HuH-7 (cell line): ENCODE results near the gene SHC2.
"Not testable (repeated sequence)": the region's sequence is repeated elsewhere in the genome, so short reads cannot be mapped to it uniquely, and the experiment has no call there.

Experiments used
- DNase-seq: peaks from one replicate; pipeline ENCODE4 v3.0.0; 2011; ENCODE audit warnings: low spot score

Gene SHC2

DNA sequence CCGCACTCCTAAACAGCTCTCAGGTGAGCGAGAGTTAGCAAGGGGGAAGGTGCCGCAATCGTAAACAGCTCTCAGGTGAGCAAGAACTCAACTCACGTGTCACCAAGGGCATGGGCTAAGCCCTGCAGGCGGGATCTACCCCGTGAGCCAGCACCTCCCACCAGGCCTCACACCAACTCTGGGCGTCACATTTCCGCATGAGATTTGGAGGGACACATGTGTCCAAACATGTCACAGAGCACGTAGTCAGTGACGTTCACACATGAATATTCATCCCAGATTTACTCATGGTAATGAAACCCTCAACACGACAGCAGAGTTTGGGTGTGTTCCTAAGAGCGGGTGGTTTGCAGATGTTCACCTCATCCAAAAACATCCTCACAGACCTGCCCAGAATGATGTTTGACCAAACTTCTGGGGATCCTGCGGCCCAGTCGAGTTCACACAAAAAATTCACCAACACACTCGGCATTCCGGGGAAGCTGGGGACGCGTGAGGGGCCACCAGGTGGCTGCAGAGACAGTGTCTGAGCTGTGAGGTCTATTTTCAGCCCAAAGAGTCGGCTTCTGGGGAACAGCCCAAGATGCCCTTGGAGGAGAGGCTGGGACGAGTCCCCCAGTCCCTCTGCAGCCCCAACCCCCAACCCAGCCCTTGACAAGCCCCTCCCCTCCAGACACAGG is 71.4 kb downstream of the SHC2 start:
- no peak for DNase-seq

DNA sequence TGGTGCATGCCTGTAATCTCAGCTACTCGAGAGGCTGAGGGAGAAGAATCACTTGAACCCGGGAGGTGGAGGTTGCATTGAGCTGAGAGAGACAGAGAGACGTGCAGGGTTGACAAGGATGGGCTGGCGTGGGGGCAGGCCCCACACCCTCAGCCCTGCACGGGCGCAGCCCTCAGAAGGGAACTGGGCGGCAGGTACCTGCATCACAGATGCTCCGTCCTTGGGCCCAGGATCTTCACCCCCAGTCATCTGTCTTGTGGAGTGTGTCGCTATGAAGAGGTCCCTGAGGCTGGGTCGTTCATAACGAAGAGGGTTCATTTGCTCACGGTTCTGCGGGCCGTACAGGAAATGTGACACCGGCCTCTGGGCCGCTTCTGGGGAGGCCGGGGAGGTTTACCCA is 72.1 kb downstream of the SHC2 start:
- DNase-seq, result no peak

DNA sequence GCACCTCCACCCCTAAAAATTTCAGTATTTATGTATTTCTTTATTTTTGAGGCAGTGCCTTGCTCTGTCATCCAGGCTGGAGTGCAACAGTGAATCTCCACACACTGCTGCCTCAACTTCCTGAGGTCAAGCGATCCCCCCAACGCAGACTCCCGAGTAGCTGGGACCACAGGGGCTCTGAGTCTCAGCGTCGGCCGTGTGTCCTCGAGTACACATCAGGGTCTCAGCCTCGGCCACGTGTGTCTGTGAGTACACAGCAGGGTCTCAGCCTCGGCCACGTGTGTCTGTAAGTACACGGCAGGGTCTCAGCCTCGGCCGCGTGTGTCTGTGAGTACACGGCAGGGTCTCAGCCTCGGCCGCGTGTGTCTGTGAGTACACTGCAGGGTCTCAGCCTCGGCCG is 73.1 kb downstream of the SHC2 start:
- DNase-seq, result no peak

DNA sequence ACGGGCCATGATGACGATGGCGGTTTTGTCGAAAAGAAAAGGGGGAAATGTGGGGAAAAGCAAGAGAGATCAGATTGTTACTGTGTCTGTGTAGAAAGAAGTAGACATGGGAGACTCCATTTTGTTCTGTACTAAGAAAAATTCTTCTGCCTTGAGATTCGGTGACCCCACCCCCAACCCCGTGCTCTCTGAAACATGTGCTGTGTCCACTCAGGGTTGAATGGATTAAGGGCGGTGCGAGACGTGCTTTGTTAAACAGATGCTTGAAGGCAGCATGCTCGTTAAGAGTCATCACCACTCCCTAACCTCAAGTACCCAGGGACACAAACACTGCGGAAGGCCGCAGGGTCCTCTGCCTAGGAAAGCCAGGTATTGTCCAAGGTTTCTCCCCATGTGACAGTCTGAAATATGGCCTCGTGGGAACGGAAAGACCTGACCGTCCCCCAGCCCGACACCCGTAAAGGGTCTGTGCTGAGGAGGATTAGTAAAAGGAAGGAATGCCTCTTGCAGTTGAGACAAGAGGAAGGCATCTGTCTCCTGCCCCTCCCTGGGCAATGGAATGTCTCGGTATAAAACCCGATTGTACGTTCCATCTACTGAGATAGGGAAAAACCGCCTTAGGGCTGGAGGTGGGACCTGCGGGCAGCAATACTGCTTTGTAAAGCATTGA is 74.1 kb downstream of the SHC2 start:
- not testable (repeated sequence) for DNase-seq

DNA sequence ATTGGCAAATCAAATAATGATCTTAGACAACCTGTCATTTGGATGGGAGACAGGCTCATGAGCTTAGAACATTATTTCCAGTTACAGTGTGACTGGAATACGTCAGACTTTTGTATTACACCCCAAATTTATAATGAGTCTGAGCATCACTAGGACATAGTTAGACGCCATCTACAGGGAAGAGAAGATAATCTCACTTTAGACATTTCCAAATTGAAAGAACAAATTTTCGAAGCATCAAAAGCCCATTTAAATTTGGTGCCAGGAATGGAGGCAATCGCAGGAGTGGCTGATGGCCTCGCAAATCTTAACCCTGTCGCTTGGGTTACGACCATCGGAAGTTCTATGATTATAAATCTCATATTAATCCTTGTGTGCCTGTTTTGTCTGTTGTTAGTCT is 74.6 kb downstream of the SHC2 start:
- not testable (repeated sequence) for DNase-seq

DNA sequence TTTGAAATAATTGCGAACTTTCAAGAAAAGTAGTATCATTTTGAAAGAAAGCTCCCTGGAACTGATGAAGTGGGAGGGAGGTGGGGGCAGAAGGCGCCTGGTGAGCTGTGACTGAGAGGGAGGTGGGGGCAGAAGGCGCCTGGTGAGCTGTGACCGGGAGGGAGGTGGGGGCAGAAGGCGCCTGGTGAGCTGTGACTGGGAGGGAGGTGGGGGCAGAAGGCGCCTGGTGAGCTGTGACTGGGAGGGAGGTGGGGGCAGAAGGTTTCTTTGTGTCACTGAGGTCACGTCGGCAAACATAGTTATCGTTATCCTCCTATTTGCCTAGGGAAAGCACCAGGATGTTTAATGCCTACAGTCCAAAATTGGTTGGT is 76.0 kb downstream of the SHC2 start:
- no peak for DNase-seq

DNA sequence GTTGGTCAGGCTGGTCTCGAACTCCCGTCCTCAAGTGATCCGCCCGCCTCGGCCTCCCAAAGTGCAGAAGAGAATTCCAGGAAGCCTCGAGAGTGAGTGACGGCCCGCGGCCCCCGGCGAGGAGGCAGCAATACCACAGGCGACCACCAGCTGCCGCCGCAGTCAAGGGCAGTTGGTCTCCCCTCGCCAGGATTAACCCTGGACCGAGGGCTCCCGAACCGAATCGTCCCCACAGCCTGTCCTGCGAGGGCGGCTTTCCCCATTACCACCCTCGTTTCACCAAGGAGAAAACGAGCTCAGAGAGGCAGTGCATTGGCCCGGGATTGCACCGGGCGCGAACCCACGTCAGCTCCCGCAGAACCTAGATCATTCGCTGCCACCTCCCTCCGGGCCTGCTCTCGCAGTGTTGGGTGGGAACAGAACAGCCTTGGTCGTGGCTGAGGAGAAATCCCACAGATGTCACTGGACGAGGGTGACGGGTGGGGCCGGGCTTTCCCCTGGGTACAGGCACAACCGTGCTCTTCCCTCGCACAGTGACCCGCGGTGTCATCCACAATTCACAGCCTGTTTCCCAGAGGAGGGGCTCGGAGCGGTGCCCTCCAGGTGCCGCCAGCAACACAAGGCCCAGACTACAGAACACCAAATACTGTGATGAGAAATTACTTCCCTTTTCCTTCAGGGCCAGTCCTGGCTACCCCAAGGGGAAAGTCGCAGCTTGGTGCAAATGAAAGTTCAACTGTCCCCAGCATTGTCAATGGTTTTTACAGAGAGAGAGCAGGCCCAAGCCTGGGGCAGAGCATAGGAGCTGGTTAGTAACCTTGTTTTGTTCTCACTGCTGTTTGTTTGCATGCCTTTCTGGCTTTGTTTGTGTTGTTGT is 76.7 kb downstream of the SHC2 start:
- DNase-seq, result peak; percentile 69

DNA sequence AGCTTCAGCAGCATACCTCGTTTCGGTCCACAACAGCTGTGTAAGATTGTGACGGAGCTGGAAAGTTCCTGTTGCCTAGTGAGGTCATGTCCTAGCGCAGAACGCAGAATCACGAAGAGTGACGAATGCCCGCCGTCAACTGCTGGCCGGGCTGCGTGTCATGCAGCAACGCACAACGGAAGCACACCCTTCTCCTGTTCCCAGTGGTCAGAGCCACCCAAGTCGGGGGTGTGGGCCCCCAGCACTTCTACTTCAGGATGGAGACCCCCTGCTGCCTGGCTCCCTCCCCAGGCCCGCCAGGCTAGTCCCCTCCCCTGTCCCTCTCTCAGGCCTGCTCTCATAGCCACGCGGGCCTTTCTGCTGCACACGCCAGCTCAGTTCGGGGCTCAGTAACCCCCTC is 77.8 kb downstream of the SHC2 start:
- DNase-seq, result no peak

DNA sequence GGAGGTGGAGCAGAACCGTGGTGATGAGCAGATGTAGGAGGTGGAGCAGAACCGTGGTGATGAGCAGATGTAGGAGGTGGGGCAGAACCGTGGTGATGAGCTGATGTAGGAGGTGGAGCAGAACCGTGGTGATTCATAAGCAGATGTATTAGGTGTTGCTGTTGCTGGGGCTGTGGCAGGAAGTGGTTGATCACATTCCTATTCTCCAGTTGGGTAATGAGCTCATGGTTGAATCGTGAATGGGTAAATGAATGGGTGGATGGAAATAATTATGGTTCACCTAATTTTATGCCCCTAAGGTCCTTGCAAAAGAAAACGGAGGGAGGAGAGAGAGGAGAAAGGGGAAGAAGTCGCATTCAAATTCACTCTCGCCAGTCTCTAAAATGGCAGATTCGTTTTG is 78.3 kb downstream of the SHC2 start:
- DNase-seq, result not testable (repeated sequence)

DNA sequence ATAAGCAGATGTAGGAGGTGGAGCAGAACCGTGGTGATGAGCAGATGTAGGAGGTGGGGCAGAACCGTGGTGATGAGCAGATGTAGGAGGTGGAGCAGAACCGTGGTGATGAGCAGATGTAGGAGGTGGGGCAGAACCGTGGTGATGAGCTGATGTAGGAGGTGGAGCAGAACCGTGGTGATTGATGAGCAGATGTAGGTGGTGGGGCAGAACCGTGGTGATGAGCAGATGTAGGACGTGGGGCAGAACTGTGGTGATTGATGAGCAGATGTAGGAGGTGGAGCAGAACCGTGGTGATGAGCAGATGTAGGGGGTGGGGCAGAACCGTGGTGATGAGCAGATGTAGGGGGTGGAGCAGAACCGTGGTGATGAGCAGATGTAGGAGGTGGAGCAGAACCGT is 78.9 kb downstream of the SHC2 start:
- not testable (repeated sequence) for DNase-seq

DNA sequence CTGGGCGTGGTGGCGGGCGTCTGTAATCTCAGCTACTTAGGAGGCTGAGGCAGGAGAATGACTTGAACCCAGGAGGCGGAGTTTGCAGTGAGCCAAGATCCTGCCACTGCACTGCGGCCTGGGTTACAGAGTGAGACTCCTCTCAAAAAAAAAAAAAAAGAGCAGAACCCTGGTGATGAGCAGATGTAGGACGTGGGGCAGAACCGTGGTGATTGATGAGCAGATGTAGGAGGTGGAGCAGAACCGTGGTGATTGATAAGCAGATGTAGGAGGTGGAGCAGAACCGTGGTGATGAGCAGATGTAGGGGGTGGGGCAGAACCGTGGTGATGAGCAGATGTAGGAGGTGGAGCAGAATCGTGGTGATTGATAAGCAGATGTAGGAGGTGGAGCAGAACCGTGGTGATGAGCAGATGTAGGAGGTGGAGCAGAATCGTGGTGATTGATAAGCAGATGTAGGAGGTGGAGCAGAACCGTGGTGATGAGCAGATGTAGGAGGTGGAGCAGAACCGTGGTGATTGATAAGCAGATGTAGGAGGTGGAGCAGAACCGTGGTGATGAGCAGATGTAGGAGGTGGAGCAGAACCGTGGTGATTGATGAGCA is 80.1 kb downstream of the SHC2 start:
- not testable (repeated sequence) for DNase-seq

DNA sequence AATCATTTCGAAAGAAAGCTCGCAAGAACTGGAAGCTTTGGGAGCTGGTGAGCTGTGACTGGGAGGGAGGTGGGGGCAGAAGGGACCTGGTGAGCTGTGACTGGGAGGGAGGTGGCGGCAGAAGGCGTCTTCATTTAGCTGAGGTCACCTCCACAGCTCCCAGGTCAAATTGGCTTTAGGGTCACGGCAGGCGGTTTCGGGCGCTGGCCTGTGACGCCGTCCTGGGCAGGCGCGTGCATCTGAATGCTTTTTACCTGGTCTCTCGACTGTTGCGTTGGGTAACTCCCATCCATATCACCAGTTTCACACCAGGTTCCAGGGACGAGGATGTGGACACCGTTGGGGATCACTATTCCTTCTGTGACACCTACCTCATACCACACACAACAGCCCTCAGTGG is 81.0 kb downstream of the SHC2 start:
- no peak for DNase-seq

DNA sequence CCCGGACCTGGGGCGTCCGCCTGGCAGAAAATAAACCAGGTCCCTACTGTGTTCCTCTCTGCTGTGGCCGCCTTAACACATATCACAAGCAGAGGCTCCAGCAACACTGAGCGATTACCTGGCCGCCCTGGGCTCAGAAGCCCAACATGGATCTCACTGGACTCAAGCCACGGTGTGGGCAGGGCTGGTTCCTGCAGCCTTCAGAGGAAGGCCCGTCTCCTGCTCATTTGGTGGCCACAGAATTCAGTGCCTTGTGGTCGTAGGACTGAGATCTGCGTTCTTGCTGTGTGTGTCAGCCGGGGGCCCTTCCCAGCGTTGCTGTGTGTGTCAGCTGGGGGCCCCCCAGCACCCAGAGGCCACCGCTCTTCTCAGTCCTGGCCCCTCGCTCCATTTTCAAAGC is 82.1 kb downstream of the SHC2 start:
- DNase-seq, result no peak

DNA sequence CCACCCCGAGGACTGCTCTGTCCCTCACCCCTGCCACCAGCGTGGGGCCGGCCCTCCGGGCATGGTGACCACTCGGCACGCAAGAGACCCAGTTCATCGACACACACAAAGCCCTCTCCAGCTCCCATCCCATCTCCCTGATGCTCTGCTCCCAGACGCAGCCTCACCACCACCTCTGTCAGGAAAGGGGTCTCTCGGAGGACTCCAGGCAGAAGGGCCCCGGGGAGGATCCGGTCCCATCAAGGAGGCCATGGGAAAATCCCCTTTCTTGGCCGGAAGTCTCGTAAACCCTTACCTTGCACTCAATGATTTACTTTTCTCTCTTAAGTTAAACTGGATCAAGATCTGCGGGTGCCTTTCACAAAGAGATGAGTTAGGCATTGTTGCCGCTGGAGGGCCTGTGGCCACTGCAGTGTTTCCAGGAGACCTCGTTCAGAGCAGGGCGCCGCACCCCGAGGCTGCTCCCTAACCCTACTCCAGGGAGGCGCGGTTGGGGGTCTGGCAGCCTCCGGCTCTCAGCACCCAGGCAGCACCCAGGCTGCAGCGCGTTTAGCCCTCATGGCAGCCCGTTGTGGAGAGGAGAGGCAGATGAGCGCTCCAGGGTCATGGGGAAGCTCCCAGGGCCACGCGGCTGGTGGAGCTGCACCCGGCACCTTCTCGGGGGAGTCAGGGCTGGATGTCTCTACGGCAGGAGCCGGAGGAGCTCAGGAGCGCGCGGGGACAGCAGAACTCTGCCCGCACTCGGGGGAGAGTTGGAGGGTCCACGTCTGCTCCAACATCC is 82.8 kb downstream of the SHC2 start:
- no peak for DNase-seq

DNA sequence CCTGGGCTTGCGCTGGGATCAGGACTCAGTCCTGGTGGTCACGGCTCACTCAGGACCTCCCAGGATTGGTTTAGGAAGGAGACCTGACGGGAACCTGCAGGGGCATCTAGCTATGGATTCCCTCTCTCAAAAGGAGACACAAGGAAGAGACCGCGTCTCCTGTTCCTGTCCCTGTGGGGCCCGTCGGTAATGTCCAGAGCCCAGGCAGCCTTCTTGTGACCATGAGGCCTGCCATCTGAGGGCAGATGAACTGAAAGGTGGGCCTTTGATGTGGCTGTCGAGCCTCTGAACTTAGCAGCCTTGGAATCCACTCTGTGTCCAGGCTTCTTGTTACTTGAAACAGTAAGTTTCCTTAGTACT is 84.7 kb downstream of the SHC2 start:
- no peak for DNase-seq

DNA sequence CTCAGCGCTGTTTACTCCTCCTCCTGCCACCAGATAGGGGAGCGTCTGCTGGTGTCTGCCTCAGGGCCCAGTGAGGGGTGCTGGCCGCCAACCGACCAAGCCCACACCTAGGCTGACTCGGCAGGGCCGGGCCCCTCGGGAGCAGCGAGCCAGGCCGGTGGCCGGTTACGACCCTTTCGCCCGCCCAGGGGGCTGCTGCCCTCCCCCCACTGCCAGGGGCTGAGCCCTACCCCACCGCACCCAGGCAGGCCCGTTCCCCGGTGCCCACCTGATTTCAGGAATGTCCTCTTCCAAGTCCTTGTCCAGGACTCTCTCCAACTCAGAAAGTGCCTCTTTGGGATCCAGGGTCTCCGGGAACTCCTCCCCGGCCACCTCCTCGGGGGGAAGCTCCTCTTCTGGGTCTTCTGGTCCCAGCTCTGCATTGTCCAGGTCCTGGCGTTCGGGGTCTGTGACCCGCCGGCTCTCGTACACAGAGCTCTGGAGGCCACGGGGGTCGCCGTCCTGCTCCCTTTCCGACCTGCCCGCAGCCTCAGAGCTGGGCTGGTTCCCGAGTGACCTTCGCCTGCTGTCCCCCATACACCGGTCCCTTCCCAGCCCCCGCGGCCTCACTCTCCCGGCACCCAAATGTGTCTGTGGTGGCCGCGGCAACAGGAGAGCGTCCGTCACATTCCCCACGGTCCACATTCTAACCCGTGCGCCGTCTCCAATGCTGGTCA is 85.3 kb downstream of the SHC2 start:
- no peak for DNase-seq

DNA sequence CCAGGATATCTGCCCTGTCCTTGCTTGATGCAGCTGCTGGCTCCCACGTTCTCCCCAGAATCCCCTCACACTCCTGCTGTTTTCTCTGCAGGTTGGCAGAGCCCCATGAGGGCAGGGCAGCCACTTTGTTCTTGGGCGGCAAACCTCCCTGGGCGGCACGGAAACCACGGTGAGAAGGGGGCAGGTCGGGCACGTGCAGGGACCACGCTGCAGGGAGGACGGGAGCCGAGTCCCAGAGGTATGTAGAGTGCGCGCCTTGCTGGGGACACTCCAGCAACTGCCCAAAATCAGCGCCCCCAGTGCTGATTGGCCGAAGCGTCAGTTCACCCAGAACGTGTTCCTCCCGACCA is 86.0 kb downstream of the SHC2 start:
- DNase-seq, result no peak

DNA sequence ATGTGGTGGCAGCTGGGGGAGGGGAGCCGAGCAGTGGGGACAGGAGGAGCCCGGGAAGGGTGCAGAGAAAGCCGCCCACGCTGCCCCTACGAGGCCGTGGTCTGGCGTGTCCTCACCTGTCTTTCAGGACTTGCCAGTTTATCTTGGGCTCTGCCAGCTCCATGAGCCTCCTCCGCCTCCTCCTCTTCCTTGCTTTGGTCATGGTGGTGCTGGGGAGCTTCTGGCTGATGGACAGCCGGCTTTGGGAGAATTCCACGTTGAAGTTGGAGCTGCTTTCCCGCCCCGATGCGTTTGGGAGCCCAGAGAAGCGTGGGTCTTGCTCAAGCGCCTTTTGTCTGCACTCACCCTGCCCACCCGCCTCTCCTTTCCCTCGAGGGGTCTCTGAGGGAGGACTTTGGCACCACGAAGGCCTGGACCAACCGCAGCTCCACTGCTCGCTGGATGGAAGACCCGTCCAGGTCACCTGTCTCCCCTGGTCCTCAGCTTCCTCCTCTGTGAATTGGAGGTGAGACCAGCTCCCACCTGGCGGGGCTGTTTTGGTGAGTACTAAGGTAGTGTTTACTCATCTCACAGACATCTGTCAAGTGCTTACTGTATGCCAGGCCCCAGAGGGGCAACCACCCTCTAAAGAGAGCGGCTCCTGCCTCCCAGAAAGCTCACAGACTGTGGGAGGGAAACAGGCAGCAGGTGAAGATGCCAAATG is 86.5 kb downstream of the SHC2 start:
- no peak for DNase-seq

DNA sequence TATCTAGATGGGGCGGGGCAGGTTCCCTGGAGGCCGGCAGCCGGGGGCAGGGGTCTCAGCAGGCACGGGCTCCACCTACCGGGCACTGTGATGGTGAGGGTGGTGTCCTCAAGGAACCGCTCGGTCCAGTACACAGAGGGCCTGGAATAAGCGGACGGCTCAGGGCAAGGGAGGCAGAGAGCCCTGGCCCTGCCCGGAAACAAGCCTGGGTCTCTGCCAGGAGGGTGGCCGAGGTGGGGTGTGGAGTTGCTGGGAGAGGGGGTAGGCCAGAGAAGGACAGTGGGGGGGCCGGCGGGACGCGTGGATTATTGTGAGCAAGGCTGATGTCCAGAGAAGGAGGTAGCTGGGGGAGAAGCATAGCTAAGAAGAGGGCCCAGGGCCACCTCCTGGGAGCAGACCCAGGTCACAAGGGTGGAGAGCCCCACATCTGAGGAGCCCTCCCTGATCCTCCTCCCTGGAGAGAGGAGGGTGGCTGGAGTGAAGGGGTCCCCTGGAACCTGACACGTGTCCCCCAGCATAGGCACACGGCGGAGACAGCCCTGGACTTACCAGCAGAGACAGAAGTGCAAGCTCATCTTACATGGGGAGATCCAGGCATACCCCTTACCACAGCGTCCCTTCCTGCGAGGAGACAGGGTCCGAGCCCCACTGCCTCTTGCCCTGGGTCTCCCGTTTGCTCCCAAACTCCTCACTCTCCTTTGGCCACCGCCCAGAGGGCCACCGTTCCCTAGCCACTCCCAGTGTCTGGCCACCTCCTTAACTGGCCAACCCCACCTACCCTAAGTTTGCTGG is 87.2 kb downstream of the SHC2 start:
- no peak for DNase-seq

DNA sequence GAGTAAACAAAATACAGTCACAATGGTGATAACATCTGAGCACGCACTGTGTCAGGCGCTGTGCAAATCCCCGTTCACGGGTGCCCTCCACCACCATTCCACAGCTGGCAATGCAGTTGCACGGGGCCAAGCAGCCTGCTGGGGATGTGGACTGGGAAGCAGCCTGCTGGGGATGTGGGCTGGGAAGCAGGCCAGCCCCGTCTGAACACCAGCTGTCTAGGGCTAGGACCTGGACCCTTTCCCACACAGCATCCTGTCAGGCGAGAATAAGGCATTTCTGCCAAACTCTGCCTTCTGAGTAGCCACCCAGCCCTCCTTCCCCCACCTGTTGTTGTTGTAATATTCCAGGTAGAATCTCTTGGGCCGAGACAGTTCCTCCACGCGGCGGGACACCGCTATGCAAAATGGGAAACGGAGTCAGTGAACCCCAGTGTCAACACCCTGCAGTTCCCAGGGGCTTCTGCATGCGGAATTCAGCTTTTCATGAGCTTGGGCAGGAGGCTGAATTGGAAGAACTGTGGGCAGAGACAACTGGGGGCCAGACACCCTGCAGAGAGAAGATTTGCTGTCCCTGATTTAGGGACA is 88.4 kb downstream of the SHC2 start:
- no peak for DNase-seq
